WERI-Rb-1 (cell line): Measurements from ENCODE around the gene LRRTM4.

ENCODE experiments used
- DNase-seq: peaks from one replicate; pipeline ENCODE4 v3.0.0-alpha.2; 2020
- H3K27ac ChIP-seq: fragments of 250-450 bp; sonication (Bioruptor Pico); 2 replicates; pipeline ENCODE4 v1.5.1; 2020; ENCODE audit warnings: mild to moderate bottlenecking, moderate library complexity
- H3K27me3 ChIP-seq: fragments of 250-450 bp; sonication (Bioruptor Pico); 2 replicates; pipeline ENCODE4 v1.5.1; 2021; ENCODE audit warnings: mild to moderate bottlenecking, low read depth, moderate library complexity; ENCODE audit not compliant: insufficient read depth, severe bottlenecking
- H3K36me3 ChIP-seq: fragments of 250-450 bp; sonication (Bioruptor Pico); 2 replicates; pipeline ENCODE4 v1.5.1; 2020; ENCODE audit warnings: mild to moderate bottlenecking, moderate library complexity
- H3K4me3 ChIP-seq: 2 replicates; pipeline ENCODE4 v1.5.1; 2011; ENCODE audit warnings: low read depth, mild to moderate bottlenecking, control low read depth, low read length
- H3K9me3 ChIP-seq: fragments of 250-450 bp; sonication (Bioruptor Pico); 2 replicates; pipeline ENCODE4 v1.5.1; 2021; ENCODE audit warnings: mild to moderate bottlenecking, moderate library complexity; ENCODE audit not compliant: severe bottlenecking
- TF ChIP-seq, protein P1 (sequence below): IDR thresholded peaks from 2 replicates; pipeline ENCODE4 v1.5.1; 2011; ENCODE audit warnings: low read depth, mild to moderate bottlenecking, control low read depth, inconsistent platforms, low read length

Gene LRRTM4

DNA sequence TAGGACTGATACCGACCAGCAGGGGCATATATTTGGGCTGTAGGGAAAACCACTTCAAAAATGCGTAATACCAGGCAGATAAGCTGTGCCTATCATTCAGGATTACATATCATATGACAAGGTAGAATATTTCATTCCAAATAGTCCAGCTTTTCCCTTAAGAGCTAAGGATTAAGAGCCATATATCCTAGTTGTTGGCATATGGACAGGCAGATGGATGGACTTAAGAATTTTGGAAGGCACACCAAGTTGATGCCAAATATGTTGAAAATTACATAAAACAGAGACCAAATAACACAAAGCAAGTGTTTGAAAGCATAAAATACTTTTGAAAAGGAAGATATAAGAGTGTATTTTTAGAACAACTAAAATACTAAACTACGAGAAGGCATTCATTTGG lies 52.1 kb downstream of the LRRTM4 start:
- DNase-seq: no peak
- no peaks in the 10 kb centered on the region for H3K27me3 ChIP-seq
- H3K9me3 ChIP-seq: no peaks in the 10 kb centered on the region
- H3K36me3 ChIP-seq: no peaks in the 10 kb centered on the region
- no peak overlapping the region for H3K27ac ChIP-seq
- no peak overlapping the region for H3K4me3 ChIP-seq
- TF ChIP-seq, protein P1, sequence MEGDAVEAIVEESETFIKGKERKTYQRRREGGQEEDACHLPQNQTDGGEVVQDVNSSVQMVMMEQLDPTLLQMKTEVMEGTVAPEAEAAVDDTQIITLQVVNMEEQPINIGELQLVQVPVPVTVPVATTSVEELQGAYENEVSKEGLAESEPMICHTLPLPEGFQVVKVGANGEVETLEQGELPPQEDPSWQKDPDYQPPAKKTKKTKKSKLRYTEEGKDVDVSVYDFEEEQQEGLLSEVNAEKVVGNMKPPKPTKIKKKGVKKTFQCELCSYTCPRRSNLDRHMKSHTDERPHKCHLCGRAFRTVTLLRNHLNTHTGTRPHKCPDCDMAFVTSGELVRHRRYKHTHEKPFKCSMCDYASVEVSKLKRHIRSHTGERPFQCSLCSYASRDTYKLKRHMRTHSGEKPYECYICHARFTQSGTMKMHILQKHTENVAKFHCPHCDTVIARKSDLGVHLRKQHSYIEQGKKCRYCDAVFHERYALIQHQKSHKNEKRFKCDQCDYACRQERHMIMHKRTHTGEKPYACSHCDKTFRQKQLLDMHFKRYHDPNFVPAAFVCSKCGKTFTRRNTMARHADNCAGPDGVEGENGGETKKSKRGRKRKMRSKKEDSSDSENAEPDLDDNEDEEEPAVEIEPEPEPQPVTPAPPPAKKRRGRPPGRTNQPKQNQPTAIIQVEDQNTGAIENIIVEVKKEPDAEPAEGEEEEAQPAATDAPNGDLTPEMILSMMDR: no peak

DNA sequence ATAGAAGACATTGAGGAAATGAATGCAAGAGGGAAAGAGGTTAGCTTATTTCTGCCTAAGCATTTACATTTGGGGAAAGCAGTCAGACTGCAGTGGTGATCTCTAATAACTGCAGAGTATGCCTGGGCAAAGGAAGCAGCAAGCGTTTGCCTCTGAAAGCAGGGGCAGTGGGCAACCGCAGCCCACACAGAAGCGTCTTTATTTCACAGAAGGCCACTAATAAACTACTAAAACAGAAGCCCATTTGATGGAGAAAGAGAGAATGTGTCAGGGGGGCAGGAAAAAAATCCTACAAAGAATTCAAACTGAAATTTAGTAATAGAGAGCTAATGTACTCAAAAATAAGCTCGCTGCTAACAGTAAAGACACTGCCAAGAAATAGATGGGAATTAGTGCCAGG lies 53.1 kb downstream of the LRRTM4 start:
- Histone ChIP-seq H3K27me3 (no peaks in the 10 kb centered on the region), H3K27ac (no peak overlapping the region), H3K9me3 (no peaks in the 10 kb centered on the region), H3K4me3 (no peak overlapping the region), H3K36me3 (no peaks in the 10 kb centered on the region)
- TF ChIP-seq, protein P1: no peak
- DNase-seq: no peak

DNA sequence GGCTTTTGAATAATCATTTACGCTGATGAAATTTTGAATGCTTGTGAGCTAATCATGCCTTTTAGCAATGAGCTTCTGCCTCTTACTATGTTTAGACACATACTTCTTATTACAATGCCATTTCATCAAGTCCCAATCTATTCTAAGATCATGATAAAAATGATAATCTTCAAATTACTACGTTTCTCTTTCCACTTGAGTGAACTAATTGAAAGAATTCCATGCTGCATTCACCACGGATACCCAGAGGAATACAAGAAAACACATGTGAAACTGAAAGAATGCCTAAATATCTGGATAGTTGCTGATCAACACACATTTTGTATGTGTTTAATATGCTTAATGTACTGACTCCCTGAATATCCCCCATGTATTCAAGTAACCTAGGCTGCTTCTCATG lies 62.3 kb downstream of the LRRTM4 start:
- Histone ChIP-seq H3K36me3 (no peaks in the 10 kb centered on the region), H3K4me3 (no peak overlapping the region), H3K27ac (no peak overlapping the region), H3K9me3 (no peaks in the 10 kb centered on the region), H3K27me3 (no peaks in the 10 kb centered on the region)
- TF ChIP-seq, protein P1: no peak
- no peak for DNase-seq

DNA sequence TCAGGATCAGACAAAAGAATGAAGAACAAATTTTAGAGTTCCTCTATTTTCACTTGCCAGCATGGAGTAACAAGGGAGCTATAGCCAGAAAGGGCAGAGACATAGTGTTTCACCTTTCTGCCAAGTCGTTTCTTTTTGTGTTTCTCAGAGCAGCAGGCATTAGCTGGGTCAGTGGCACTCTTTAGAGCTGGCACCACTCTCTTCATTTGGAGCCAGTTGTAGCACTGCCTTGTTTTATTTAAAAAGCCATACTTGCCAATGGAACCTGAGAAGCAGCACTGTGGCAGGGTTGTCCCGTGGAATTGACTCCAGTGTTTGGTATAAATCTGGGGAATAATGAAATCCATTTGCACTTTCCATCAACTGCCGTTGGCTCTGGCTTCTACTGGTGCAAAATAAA lies 64.0 kb downstream of the LRRTM4 start:
- DNase-seq: no peak
- H3K36me3 ChIP-seq: no peaks in the 10 kb centered on the region
- H3K9me3 ChIP-seq: no peaks in the 10 kb centered on the region
- H3K4me3 ChIP-seq: no peak overlapping the region
- no peak overlapping the region for H3K27ac ChIP-seq
- TF ChIP-seq, protein P1: no peak
- no peaks in the 10 kb centered on the region for H3K27me3 ChIP-seq

DNA sequence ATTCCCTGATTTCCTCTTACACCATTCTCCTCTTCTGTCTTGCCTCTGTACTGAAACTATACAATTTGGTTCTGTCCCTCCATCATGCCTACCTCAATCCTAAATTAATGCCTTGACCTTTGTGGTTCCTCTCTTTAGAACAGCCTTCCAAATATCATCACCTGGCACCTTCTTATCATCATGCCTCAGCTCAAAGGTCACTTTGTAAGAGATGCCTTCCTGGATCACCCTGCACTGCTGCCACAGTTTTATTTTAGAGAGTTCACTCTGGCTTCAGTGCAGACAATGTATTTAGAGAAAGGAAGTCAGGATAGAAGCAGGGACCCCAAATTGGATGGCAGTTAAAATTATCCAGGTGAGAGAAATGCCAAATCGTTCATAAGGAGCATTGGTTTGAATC lies 64.5 kb downstream of the LRRTM4 start:
- Histone ChIP-seq H3K36me3 (no peaks in the 10 kb centered on the region), H3K27me3 (no peaks in the 10 kb centered on the region), H3K27ac (no peak overlapping the region), H3K4me3 (no peak overlapping the region), H3K9me3 (no peaks in the 10 kb centered on the region)
- no peak for DNase-seq
- TF ChIP-seq, protein P1: no peak

DNA sequence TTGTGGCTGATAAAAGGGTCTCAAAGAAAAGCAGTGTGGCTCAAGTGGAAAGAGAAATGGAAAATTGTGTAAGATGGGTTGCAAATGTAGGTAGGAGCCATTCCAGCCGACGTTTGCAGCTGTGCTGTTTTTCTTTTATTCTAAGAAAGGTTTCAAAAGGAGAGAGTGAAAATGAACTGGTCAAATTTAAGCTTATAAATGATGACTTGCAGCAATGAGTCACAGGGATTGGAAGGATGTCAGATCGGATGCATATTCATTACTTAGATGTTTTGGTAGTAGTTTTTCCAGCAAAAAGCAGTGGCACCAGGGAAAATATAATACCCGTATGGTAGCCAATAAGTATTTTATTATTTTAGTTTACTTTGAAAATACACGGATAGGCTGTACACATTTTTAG lies 79.1 kb downstream of the LRRTM4 start:
- no peaks in the 10 kb centered on the region for H3K9me3 ChIP-seq
- DNase-seq: no peak

More for the DNA sequence above, 79.1 kb downstream of the LRRTM4 start:
- TF ChIP-seq, protein P1: no peak
- H3K4me3 ChIP-seq: no peak overlapping the region
- H3K27ac ChIP-seq: no peak overlapping the region
- H3K36me3 ChIP-seq: no peaks in the 10 kb centered on the region
- no peaks in the 10 kb centered on the region for H3K27me3 ChIP-seq
